ENCODE measurements around the gene DEXI. TPM values are rescaled to one million over a fixed set of nuclear protein-coding genes. Genes with fewer than 3 reads are reported as not detected.

DEXI gene
- polyA plus RNA-seq, 3 donors: 4.9 to 10.8 (median 6.8) TPM

DNA sequence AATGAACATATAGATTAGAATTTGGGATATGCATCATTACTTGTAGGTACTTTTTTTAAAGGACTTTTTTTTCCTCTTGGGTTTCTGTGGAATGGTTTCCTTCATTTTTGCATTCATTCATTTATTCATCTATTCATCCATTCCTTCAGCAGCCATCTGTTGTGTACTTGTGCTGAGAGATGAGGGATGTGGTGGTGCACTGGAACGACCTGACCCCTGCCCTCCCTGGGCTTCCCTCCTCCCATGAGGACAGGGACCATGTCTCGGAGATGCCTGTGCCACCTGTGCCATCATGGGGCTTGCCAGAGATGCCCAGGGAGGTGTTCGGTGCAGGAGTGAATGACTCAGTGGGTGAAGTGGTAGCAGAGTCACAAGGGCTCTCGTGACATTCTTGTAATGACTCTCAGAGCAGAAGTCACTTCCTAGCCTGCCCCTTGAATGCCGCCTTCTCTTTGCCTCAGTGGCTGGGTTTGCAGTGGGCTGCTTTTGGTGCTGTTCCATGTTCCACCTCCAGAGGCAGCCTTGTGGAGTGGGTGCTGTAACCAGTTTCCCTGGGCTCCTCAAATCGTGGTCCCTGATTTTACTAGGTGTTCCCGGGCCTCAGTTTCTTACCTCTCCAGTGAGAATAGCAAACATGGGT, 46.0 kb upstream of the DEXI start:
- no peak overlapping the region for H3K4me3 ChIP-seq (replicated peaks in 1 of 3; ENCODE audit: low read depth in 2 of 3, low read length in 3 of 3)
- no peaks in the 10 kb centered on the region for H3K9me3 Mint-ChIP-seq
- H2AFZ ChIP-seq (ENCODE audit: insufficient read depth, low read depth, low read length, poor library complexity, severe bottlenecking): no peak overlapping the region
- H3K27me3 ChIP-seq (ENCODE audit: control insufficient read depth in 2 of 2, insufficient read depth in 2 of 2, low read length in 2 of 2): no peaks in the 10 kb centered on the region
- H3K79me2 ChIP-seq (ENCODE audit: insufficient read depth, low read length): no peaks in the 10 kb centered on the region
- peaks cover 44 to 87% of the 10 kb centered on the region in 2 donors for H3K36me3 ChIP-seq (replicated peaks in 1 of 2; ENCODE audit: control insufficient read depth in 1 of 2, insufficient read depth in 2 of 2, low read length in 2 of 2)
- no peaks in the 10 kb centered on the region for H3K9me3 ChIP-seq (replicated peaks in 1 of 2; ENCODE audit: control insufficient read depth in 1 of 2, insufficient read depth in 1 of 2, low read length in 2 of 2)
- TF ChIP-seq, protein P1, sequence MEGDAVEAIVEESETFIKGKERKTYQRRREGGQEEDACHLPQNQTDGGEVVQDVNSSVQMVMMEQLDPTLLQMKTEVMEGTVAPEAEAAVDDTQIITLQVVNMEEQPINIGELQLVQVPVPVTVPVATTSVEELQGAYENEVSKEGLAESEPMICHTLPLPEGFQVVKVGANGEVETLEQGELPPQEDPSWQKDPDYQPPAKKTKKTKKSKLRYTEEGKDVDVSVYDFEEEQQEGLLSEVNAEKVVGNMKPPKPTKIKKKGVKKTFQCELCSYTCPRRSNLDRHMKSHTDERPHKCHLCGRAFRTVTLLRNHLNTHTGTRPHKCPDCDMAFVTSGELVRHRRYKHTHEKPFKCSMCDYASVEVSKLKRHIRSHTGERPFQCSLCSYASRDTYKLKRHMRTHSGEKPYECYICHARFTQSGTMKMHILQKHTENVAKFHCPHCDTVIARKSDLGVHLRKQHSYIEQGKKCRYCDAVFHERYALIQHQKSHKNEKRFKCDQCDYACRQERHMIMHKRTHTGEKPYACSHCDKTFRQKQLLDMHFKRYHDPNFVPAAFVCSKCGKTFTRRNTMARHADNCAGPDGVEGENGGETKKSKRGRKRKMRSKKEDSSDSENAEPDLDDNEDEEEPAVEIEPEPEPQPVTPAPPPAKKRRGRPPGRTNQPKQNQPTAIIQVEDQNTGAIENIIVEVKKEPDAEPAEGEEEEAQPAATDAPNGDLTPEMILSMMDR (IDR thresholded peaks at IDR 0.05): peak; percentile 46
- H3K4me1 ChIP-seq (ENCODE audit: control insufficient read depth in 1 of 2, insufficient read depth in 2 of 2, low read length in 2 of 2): no peaks in the 10 kb centered on the region
- no peak overlapping the region for H3K27ac ChIP-seq (ENCODE audit: low read depth in 1 of 2, low read length in 2 of 2)
- H4K20me1 ChIP-seq (ENCODE audit: insufficient read depth, low read length): peaks cover 3% of the 10 kb centered on the region
- H3K4me2 ChIP-seq (replicated peaks; ENCODE audit: extremely low read depth, low read length, poor library complexity, severe bottlenecking): no peak overlapping the region
- no peak overlapping the region for H3K27ac Mint-ChIP-seq
- H3K4me1 Mint-ChIP-seq: peaks cover 8% of the 10 kb centered on the region
- no peak overlapping the region for H3K4me3 Mint-ChIP-seq
- WGBS (ENCODE audit: insufficient coverage): 50% methylated on average over 2 of the region's 7 CpGs
- peaks cover 0 to 1% (median 1%) of the 10 kb centered on the region in 3 donors for H3K27me3 Mint-ChIP-seq (ENCODE audit: low read depth in 3 of 3)
- DNase-seq: no peak
- no peak overlapping the region for H3K9ac ChIP-seq (ENCODE audit: insufficient read depth, low read length, poor library complexity, severe bottlenecking)
- intact Hi-C loops (cut with micrococcal nuclease): loop anchor here in 1 of 2 donors (10.0 kb wide), 1 partner anchor 157 kb away; no protein-coding TSS in a partner anchor
- H3K36me3 Mint-ChIP-seq: peaks cover 82 to 90% of the 10 kb centered on the region in 2 donors

DNA sequence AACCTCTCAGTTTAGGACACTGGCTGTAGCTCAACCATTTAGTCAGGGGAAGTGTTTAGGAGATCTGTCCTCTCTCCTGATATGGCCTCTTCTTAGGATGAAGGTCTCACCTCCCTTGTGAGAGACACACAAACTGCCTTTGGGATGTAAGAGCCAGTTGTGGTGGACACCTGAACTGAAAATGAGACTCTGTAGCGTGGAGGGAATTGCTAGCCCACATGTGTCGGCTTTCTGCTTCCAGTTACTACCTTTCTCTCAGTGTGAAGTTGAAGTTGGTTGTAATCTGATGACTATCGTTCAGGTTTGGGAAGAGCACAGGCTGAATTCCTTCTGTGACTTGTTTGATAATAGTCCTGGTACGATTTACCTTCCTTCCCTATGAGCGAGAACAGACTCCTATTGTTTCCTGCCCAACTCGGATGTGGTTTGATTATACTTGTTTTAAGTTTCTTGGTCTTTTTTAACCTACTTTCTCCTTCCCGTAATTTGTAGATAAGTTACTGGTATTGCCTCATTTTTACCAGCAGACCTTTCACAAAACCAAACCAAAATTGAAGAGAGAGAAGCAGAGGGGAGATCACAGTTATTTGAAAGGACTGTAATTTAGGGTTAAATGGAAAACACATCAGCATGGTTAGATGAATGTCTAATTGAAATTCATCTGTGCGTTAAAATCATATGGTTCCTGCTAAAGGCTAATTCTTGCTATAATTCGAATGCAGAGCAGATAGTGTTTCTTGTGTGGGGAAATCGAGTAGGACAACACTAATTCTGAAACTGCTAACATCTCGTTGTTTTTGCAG, 45.3 kb upstream of the DEXI start:
- Histone ChIP-seq H3K36me3 (replicated peaks in 1 of 2; ENCODE audit: control insufficient read depth in 1 of 2, insufficient read depth in 2 of 2, low read length in 2 of 2) (peaks cover 49 to 87% of the 10 kb centered on the region in 2 donors), H3K27ac (ENCODE audit: low read depth in 1 of 2, low read length in 2 of 2) (no peak overlapping the region), H3K9me3 (replicated peaks in 1 of 2; ENCODE audit: control insufficient read depth in 1 of 2, insufficient read depth in 1 of 2, low read length in 2 of 2) (no peaks in the 10 kb centered on the region), H3K79me2 (ENCODE audit: insufficient read depth, low read length) (no peaks in the 10 kb centered on the region), H3K9ac (ENCODE audit: insufficient read depth, low read length, poor library complexity, severe bottlenecking) (no peak overlapping the region), H3K4me3 (replicated peaks in 1 of 3; ENCODE audit: low read depth in 2 of 3, low read length in 3 of 3) (no peak overlapping the region), H3K4me2 (replicated peaks; ENCODE audit: extremely low read depth, low read length, poor library complexity, severe bottlenecking) (no peak overlapping the region), H4K20me1 (ENCODE audit: insufficient read depth, low read length) (peaks cover 3% of the 10 kb centered on the region), H3K4me1 (ENCODE audit: control insufficient read depth in 1 of 2, insufficient read depth in 2 of 2, low read length in 2 of 2) (no peaks in the 10 kb centered on the region), H3K27me3 (ENCODE audit: control insufficient read depth in 2 of 2, insufficient read depth in 2 of 2, low read length in 2 of 2) (no peaks in the 10 kb centered on the region), H2AFZ (ENCODE audit: insufficient read depth, low read depth, low read length, poor library complexity, severe bottlenecking) (no peak overlapping the region)
- peaks cover 82 to 92% of the 10 kb centered on the region in 2 donors for H3K36me3 Mint-ChIP-seq
- WGBS (ENCODE audit: insufficient coverage): 54% methylated on average over 2 of the region's 11 CpGs
- TF ChIP-seq, protein P1 (IDR thresholded peaks at IDR 0.05): no peak
- intact Hi-C loops (cut with micrococcal nuclease): loop anchor here in 1 of 2 donors (10.0 kb wide), 1 partner anchor 157 kb away; no protein-coding TSS in a partner anchor
- H3K27me3 Mint-ChIP-seq (ENCODE audit: low read depth in 3 of 3): peaks cover 0 to 1% (median 1%) of the 10 kb centered on the region in 3 donors
- H3K27ac Mint-ChIP-seq: no peak overlapping the region
- H3K4me1 Mint-ChIP-seq: peaks cover 8% of the 10 kb centered on the region
- no peak for DNase-seq
- no peak overlapping the region for H3K4me3 Mint-ChIP-seq
- no peaks in the 10 kb centered on the region for H3K9me3 Mint-ChIP-seq

All from CD14-positive monocyte (primary cell).